H9 (cell line): Measurements from ENCODE around the gene PRKAR1A. TPM values are rescaled to one million over a fixed set of nuclear protein-coding genes. Genes with fewer than 3 reads are reported as not detected.

ENCODE experiments used
- DNase-seq: peaks from one replicate; pipeline ENCODE4 v3.0.0-alpha.2; 2017
- H2AFZ ChIP-seq: one replicate; pipeline ENCODE4 v1.6.1; 2013; ENCODE audit warnings: mild to moderate bottlenecking, low read length, control low read depth, moderate library complexity
- H2AK5ac ChIP-seq: 2 replicates; pipeline ENCODE4 v1.6.1; 2013; ENCODE audit warnings: low read length, control low read depth, mixed read lengths; ENCODE audit not compliant: insufficient read length
- H2BK120ac ChIP-seq: one replicate; pipeline ENCODE4 v1.6.1; 2013; ENCODE audit warnings: low read depth, mild to moderate bottlenecking, low read length, control low read depth, inconsistent platforms; ENCODE audit not compliant: poor library complexity, severe bottlenecking
- H2BK12ac ChIP-seq: 2 replicates; pipeline ENCODE4 v1.6.1; 2013; ENCODE audit warnings: low read length, control low read depth, mixed read lengths, low read depth; ENCODE audit not compliant: insufficient read length
- H2BK15ac ChIP-seq: 2 replicates; pipeline ENCODE4 v1.6.1; 2013; ENCODE audit warnings: low read depth, low read length, control low read depth
- H2BK20ac ChIP-seq: one replicate; pipeline ENCODE4 v1.6.1; 2013; ENCODE audit warnings: low read depth, mild to moderate bottlenecking, low read length, control low read depth, inconsistent platforms; ENCODE audit not compliant: poor library complexity, severe bottlenecking
- H2BK5ac ChIP-seq: 2 replicates; pipeline ENCODE4 v1.6.1; 2013; ENCODE audit warnings: low read length, control low read depth, mixed read lengths; ENCODE audit not compliant: insufficient read length
- H3K14ac ChIP-seq: 2 replicates; pipeline ENCODE4 v1.6.1; 2013; ENCODE audit warnings: low read length, control low read depth; ENCODE audit not compliant: insufficient read depth
- H3K18ac ChIP-seq: 2 replicates; pipeline ENCODE4 v1.6.1; 2013; ENCODE audit warnings: low read depth, mild to moderate bottlenecking, mixed read lengths, low read length, control low read depth; ENCODE audit not compliant: insufficient read length
- H3K23ac ChIP-seq: 2 replicates; pipeline ENCODE4 v1.6.1; 2013; ENCODE audit warnings: low read length, control low read depth, mixed read lengths, low read depth; ENCODE audit not compliant: insufficient read length
- H3K23me2 ChIP-seq: 2 replicates; pipeline ENCODE4 v1.6.1; 2013; ENCODE audit warnings: low read depth, mild to moderate bottlenecking, mixed read lengths, low read length, control low read depth; ENCODE audit not compliant: insufficient read length, poor library complexity, severe bottlenecking
- H3K27ac ChIP-seq: 2 replicates; pipeline ENCODE4 v1.5.1; 2013; ENCODE audit warnings: low read length, control low read depth, mixed read lengths, low read depth; ENCODE audit not compliant: insufficient read length
- H3K27me3 ChIP-seq: 2 replicates; pipeline ENCODE4 v1.6.1; 2013; ENCODE audit warnings: low read length, control low read depth, inconsistent platforms; ENCODE audit not compliant: insufficient read depth
- H3K4ac ChIP-seq: 2 replicates; pipeline ENCODE4 v1.6.1; 2013; ENCODE audit warnings: low read depth, mild to moderate bottlenecking, control low read depth, inconsistent platforms, low read length, moderate library complexity
- H3K4me1 ChIP-seq: 2 replicates; pipeline ENCODE4 v1.6.1; 2013; ENCODE audit warnings: low read length, control low read depth, inconsistent platforms; ENCODE audit not compliant: insufficient read depth
- H3K4me2 ChIP-seq: 2 replicates; pipeline ENCODE4 v1.6.1; 2013; ENCODE audit warnings: low read length, control low read depth, mixed read lengths; ENCODE audit not compliant: insufficient read length, insufficient read depth
- H3K56ac ChIP-seq: 2 replicates; pipeline ENCODE4 v1.6.1; 2013; ENCODE audit warnings: low read depth, mild to moderate bottlenecking, mixed read lengths, low read length, control low read depth; ENCODE audit not compliant: insufficient read length
- H3K79me1 ChIP-seq: 2 replicates; pipeline ENCODE4 v1.6.1; 2013; ENCODE audit warnings: low read depth, mild to moderate bottlenecking, moderate library complexity, low read length, control low read depth, inconsistent platforms; ENCODE audit not compliant: insufficient read depth, poor library complexity, severe bottlenecking
- H3K79me2 ChIP-seq: 2 replicates; pipeline ENCODE4 v1.6.1; 2013; ENCODE audit warnings: low read length, control low read depth, inconsistent platforms; ENCODE audit not compliant: insufficient read depth
- H3K9ac ChIP-seq: 2 replicates; pipeline ENCODE4 v1.6.1; 2013; ENCODE audit warnings: low read length, control low read depth, mixed read lengths; ENCODE audit not compliant: insufficient read length; ENCODE audit errors: extremely low read depth
- H3K9me3 ChIP-seq: one replicate; pipeline ENCODE4 v1.6.1; 2013; ENCODE audit warnings: low read depth, low read length, inconsistent platforms; ENCODE audit not compliant: control insufficient read depth
- H3T11ph ChIP-seq: one replicate; pipeline ENCODE4 v1.6.1; 2013; ENCODE audit warnings: mild to moderate bottlenecking, low read length, control low read depth, inconsistent platforms
- H4K20me1 ChIP-seq: one replicate; pipeline ENCODE4 v1.6.1; 2013; ENCODE audit not compliant: control insufficient read depth, insufficient read length, insufficient read depth
- H4K5ac ChIP-seq: 2 replicates; pipeline ENCODE4 v1.6.1; 2013; ENCODE audit warnings: low read depth, mild to moderate bottlenecking, mixed read lengths, low read length, control low read depth; ENCODE audit not compliant: insufficient read length
- H4K8ac ChIP-seq: replicated peaks from 2 replicates; pipeline ENCODE4 v1.6.1; 2013; ENCODE audit warnings: low read length, control low read depth, mixed read lengths, low read depth; ENCODE audit not compliant: insufficient read length
- H4K91ac ChIP-seq: 2 replicates; pipeline ENCODE4 v1.6.1; 2013; ENCODE audit warnings: low read depth, mild to moderate bottlenecking, moderate library complexity, mixed read lengths, low read length, control low read depth; ENCODE audit not compliant: insufficient read length
- H3K27ac Mint-ChIP-seq, 3 experiments: 2 replicates in 2 of 3; 3 replicates in 1 of 3; pipeline ENCODE4 v1.8.0; 2020 to 2021; ENCODE audit warnings: mixed read lengths in 3 of 3, mild to moderate bottlenecking in 1 of 3, moderate library complexity in 1 of 3
- H3K27me3 Mint-ChIP-seq: 2 replicates; pipeline ENCODE4 v1.8.0; 2021; ENCODE audit warnings: low read depth, mild to moderate bottlenecking, moderate library complexity, mixed read lengths
- H3K36me3 Mint-ChIP-seq, 3 experiments: 2 replicates in 2 of 3; 3 replicates in 1 of 3; pipeline ENCODE4 v1.8.0; 2020 to 2021; ENCODE audit warnings: low read depth in 3 of 3, mixed read lengths in 3 of 3; ENCODE audit not compliant: insufficient read depth in 1 of 3
- H3K4me1 Mint-ChIP-seq, 2 experiments: 2 replicates each; pipeline ENCODE4 v1.8.0; 2020; ENCODE audit warnings: mixed read lengths in 2 of 2
- H3K4me3 Mint-ChIP-seq, 2 experiments: 2 replicates in 1 of 2; 3 replicates in 1 of 2; pipeline ENCODE4 v1.8.0; 2020 to 2021; ENCODE audit warnings: mild to moderate bottlenecking in 2 of 2, mixed read lengths in 2 of 2, moderate library complexity in 1 of 2
- H3K9me3 Mint-ChIP-seq, 2 experiments: 2 replicates in 1 of 2; 3 replicates in 1 of 2; pipeline ENCODE4 v1.8.0; 2020; ENCODE audit warnings: mild to moderate bottlenecking in 2 of 2, mixed read lengths in 2 of 2, moderate library complexity in 1 of 2
- WGBS: extraction: QIAGEN DNeasy Blood & Tissue Kit; methylation state at CpG from one replicate; pipeline ENCODE4 v1.1.7; 2013; ENCODE audit warnings: missing lambda C conversion rate, low lambda C conversion rate, mixed read lengths; ENCODE audit not compliant: insufficient read length; ENCODE audit errors: extremely low coverage; 5-methylcytosine and 5-hydroxymethylcytosine counted together
- total RNA-seq: library from RNA; stranded (reverse); gene quantifications from 2 replicates; pipeline ENCODE4 v1.2.1, GENCODE V29; 2021
- TF ChIP-seq, protein P1 (sequence below): fragments of 200-600 bp; sonication (generic); conservative IDR thresholded peaks from 3 replicates; pipeline ENCODE4 v1.8.0; 2021; ENCODE audit warnings: antibody characterized with exemption, mild to moderate bottlenecking

The PRKAR1A gene
- total RNA-seq, 1 experiment from 2014 or later, result 171 TPM

DNA sequence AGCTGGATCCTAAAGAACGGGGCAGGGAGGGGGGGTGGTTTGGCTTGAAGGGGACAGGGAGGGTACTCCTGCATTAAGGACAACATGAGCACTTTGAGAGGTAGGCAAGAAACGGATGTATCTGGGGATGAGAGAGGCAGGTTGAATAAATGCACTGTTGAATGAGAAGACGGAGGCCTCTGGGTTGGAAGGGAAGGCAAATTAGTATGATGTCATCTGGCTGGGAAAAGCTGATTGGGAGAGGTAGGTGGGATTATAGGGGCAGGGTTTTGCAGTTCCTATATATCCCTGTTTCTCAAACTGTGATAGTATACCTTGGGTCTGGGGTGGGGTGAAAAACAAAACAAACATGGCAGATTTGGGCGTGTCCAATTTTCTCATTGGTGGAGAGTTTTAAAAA is 44.3 kb downstream of the PRKAR1A start:
- H3T11ph ChIP-seq, result no peak overlapping the region
- Mint-ChIP-seq H3K4me3 (no peak overlapping the region), H3K9me3 (peaks cover 3 to 4% of the 10 kb centered on the region in 2 experiments; a peak in 3 of 5 replicates), H3K27ac (no peak overlapping the region), H3K4me1 (peaks cover 0 to 6% of the 10 kb centered on the region in 2 experiments; a peak in 1 of 4 replicates), H3K36me3 (peaks cover 9 to 43% (median 25%) of the 10 kb centered on the region in 3 experiments; a peak in 6 of 7 replicates), H3K27me3 (no peaks in the 10 kb centered on the region)
- H3K4me2 ChIP-seq, result no peak overlapping the region
- H2AFZ ChIP-seq, result no peak overlapping the region
- no peak overlapping the region for H3K14ac ChIP-seq
- TF ChIP-seq, protein P1, sequence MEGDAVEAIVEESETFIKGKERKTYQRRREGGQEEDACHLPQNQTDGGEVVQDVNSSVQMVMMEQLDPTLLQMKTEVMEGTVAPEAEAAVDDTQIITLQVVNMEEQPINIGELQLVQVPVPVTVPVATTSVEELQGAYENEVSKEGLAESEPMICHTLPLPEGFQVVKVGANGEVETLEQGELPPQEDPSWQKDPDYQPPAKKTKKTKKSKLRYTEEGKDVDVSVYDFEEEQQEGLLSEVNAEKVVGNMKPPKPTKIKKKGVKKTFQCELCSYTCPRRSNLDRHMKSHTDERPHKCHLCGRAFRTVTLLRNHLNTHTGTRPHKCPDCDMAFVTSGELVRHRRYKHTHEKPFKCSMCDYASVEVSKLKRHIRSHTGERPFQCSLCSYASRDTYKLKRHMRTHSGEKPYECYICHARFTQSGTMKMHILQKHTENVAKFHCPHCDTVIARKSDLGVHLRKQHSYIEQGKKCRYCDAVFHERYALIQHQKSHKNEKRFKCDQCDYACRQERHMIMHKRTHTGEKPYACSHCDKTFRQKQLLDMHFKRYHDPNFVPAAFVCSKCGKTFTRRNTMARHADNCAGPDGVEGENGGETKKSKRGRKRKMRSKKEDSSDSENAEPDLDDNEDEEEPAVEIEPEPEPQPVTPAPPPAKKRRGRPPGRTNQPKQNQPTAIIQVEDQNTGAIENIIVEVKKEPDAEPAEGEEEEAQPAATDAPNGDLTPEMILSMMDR, result no peak
- no peak overlapping the region for H2BK20ac ChIP-seq
- no peak overlapping the region for H3K56ac ChIP-seq
- no peak overlapping the region for H3K18ac ChIP-seq
- H4K8ac ChIP-seq, result no peak overlapping the region
- H3K79me1 ChIP-seq, result no peaks in the 10 kb centered on the region
- H4K20me1 ChIP-seq, result no peaks in the 10 kb centered on the region
- H4K5ac ChIP-seq, result no peak overlapping the region
- H4K91ac ChIP-seq, result no peak overlapping the region
- no peak overlapping the region for H3K4ac ChIP-seq
- no peak overlapping the region for H2BK120ac ChIP-seq
- no peaks in the 10 kb centered on the region for H3K4me1 ChIP-seq
- DNase-seq, result no peak
- no peak overlapping the region for H2BK15ac ChIP-seq
- no CpG with 5 or more reads among the region's 4 CpGs for WGBS
- no peak overlapping the region for H3K23ac ChIP-seq
- no peaks in the 10 kb centered on the region for H3K27me3 ChIP-seq
- H3K79me2 ChIP-seq, result no peaks in the 10 kb centered on the region; the same call in none of the 2 replicates
- H3K27ac ChIP-seq, result no peak overlapping the region
- H2AK5ac ChIP-seq, result no peak overlapping the region
- no peak overlapping the region for H2BK12ac ChIP-seq
- no peak overlapping the region for H2BK5ac ChIP-seq
- no peak overlapping the region for H3K9ac ChIP-seq
- H3K9me3 ChIP-seq, result no peaks in the 10 kb centered on the region
- H3K23me2 ChIP-seq, result no peaks in the 10 kb centered on the region
